Small intestine (tissue), 7 donors: Measurements from ENCODE around the gene ZBTB17. TPM values are rescaled to one million over a fixed set of nuclear protein-coding genes. Genes with fewer than 3 reads are reported as not detected.

Experiments used
- DNase-seq, 2 donors: peaks; one replicate each; pipeline versions ENCODE4 v3.0.0 to v3.0.0-alpha.2; 2013
- FAIRE-seq: peaks from 2 replicates; lab custom pipeline; 2012; peaks lifted over from hg19 to GRCh38; lab: Jason Lieb, UNC
- H3K27ac ChIP-seq, 3 donors: one replicate each; pipeline ENCODE4 v1.5.1; 2013; ENCODE audit warnings: low read length in 2 of 3, mild to moderate bottlenecking in 2 of 3, control low read depth in 1 of 3, inconsistent platforms in 1 of 3, low read depth in 1 of 3, moderate library complexity in 1 of 3
- H3K27me3 ChIP-seq, 3 donors: one replicate each; pipeline ENCODE4 v1.6.1; 2013; ENCODE audit warnings: low read length in 3 of 3, inconsistent platforms in 1 of 3; ENCODE audit not compliant: control insufficient read depth in 3 of 3, insufficient read depth in 3 of 3
- H3K36me3 ChIP-seq, 3 donors: one replicate each; pipeline ENCODE4 v1.6.1; 2013; ENCODE audit warnings: low read length in 3 of 3, inconsistent platforms in 1 of 3, low read depth in 1 of 3, mild to moderate bottlenecking in 1 of 3, moderate library complexity in 1 of 3; ENCODE audit not compliant: control insufficient read depth in 3 of 3, insufficient read depth in 2 of 3
- H3K4me1 ChIP-seq, 3 donors: one replicate each; pipeline ENCODE4 v1.6.1; 2013; ENCODE audit warnings: low read length in 2 of 3, inconsistent platforms in 1 of 3, low read depth in 1 of 3, mild to moderate bottlenecking in 1 of 3, moderate library complexity in 1 of 3; ENCODE audit not compliant: control insufficient read depth in 3 of 3, insufficient read depth in 2 of 3
- H3K4me3 ChIP-seq, 3 donors: one replicate each; pipeline ENCODE4 v1.5.1; 2013; ENCODE audit warnings: low read length in 3 of 3, control low read depth in 1 of 3, inconsistent platforms in 1 of 3, low read depth in 1 of 3, mild to moderate bottlenecking in 1 of 3, moderate library complexity in 1 of 3
- H3K9me3 ChIP-seq, 2 donors: one replicate each; pipeline ENCODE4 v1.6.1; 2013; ENCODE audit warnings: low read depth in 1 of 2, low read length in 1 of 2; ENCODE audit not compliant: control insufficient read depth in 2 of 2, insufficient read depth in 1 of 2
- WGBS, 3 donors: extraction: QIAGEN DNeasy Blood & Tissue Kit; methylation state at CpG; one replicate each; pipeline ENCODE4 v1.1.7; 2013; 5-methylcytosine and 5-hydroxymethylcytosine counted together
- polyA plus RNA-seq, 4 donors: library from polyadenylated mRNA; stranded (reverse) in 3 of 4; unstranded in 1 of 4; fragments of 200-250 nt in 3 of 4; fragments of 120-200 nt in 1 of 4; gene quantifications; one replicate each; pipeline versions ENCODE4 v1.2.1 to v1.2.3, GENCODE V29; 2013
- donor health status: healthy with polysubstance abuse.
- donor health status: control.
- donor health status: control.
- donor health status: Bipolar disorder and iron deficiency.
- donor health status: healthy.

The ZBTB17 gene
- polyA plus RNA-seq, 4 donors, result 18.7 to 89.2 (median 49.9) TPM

DNA sequence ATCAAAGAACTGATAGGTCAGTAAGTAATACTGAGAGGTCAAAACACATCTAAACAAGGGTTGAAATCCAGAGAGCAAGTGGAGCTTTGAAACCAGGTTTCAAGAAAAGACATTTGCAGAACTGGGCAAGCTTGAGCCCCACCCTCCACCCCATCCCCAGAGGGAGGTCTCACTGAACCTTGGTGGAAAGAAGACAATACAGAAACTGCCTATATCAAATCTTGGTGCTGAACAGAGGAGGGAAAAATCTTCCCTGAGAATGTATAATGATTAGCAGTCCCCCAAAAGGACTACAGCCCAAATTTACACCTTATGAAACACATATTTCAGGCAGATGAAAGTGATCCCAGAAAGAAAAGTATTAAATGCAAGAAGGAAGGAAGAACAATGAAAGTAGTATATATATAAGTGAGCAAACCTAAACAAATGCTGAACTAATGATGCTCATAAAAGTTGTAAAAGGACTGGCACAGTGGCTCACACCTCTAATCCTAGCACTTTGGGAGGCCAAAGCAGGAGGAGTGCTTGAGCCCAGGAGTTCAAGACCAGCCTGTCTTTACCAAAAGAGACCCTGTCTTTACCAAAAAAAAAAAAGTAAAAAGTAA lies 12.4 kb downstream of the ZBTB17 start:
- H3K36me3 ChIP-seq, result peaks cover 0 to 32% (median 2%) of the 10 kb centered on the region in 3 donors
- peaks cover 0 to 8% (median 0%) of the 10 kb centered on the region in 3 donors for H3K4me1 ChIP-seq
- no peaks in the 10 kb centered on the region for H3K27me3 ChIP-seq
- no peak overlapping the region for H3K27ac ChIP-seq
- H3K9me3 ChIP-seq, result no peaks in the 10 kb centered on the region
- FAIRE-seq, result no peak
- no peak overlapping the region for H3K4me3 ChIP-seq
- DNase-seq, result no peak

DNA sequence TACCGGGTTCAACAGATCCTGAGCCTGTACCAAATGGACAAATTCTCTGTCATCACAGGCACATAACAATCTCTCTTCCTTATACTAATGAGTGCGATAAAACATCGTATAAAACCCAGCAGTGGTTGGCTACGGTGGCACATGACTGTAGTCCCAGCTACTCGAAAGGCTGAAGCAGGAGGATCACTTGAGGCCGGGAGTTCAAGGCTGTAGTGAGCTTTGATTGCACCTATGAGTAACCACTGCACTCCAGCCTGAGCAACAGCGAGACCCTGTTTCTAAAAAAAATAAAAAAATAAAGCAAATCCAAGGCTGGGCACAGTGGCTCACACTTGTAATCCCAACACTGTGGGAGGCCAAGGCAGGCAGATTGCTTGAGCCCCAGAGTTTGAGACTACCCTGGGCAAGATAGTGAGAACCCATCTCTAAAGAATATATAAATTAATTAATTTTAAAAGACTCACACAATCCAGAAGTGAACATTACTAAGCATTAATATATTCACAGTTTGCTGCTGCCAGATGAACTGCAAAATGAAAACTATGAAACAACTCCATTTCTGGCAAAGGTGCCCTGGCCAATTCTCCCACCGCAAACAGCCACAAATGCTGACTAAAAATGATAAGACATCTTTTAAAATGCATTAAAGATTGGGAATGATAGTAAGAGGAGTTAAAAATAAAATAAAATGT lies 13.1 kb downstream of the ZBTB17 start:
- Histone ChIP-seq H3K4me1 (peaks cover 0 to 8% (median 0%) of the 10 kb centered on the region in 3 donors), H3K27ac (no peak overlapping the region), H3K27me3 (no peaks in the 10 kb centered on the region), H3K4me3 (no peak overlapping the region), H3K36me3 (peaks cover 0 to 29% (median 2%) of the 10 kb centered on the region in 3 donors), H3K9me3 (no peaks in the 10 kb centered on the region)
- DNase-seq (no peak), FAIRE-seq (no peak)
- 88 to 91% (median 90%) methylated on average over 8 of the region's 8 CpGs for WGBS, 3 donors

DNA sequence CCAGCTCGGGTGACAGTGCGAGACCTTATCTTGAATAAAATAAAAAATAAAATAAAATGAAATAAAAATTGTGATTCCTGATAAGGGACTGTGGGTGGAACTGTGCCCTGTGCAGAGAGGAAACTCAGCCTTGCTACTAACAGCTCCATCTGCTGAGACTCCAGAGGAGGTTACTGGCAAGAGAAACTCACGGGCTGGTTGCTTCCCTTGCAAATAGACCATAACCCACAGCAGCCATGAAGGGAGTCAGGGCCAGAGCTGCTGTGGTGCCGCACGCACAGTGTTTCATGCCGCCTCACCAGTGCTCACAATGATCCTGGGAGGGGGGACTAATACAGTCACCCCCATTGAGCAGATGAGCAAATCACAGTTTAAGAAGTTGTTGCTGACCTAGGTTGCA lies 13.7 kb downstream of the ZBTB17 start:
- Histone ChIP-seq H3K4me1 (peaks cover 0 to 8% (median 0%) of the 10 kb centered on the region in 3 donors), H3K36me3 (peaks cover 2 to 33% (median 3%) of the 10 kb centered on the region in 3 donors), H3K9me3 (no peaks in the 10 kb centered on the region), H3K4me3 (no peak overlapping the region), H3K27ac (no peak overlapping the region), H3K27me3 (no peaks in the 10 kb centered on the region)
- no peak for DNase-seq
- 89 to 92% (median 91%) methylated on average over 6 of the region's 6 CpGs for WGBS, 3 donors
- FAIRE-seq, result no peak

DNA sequence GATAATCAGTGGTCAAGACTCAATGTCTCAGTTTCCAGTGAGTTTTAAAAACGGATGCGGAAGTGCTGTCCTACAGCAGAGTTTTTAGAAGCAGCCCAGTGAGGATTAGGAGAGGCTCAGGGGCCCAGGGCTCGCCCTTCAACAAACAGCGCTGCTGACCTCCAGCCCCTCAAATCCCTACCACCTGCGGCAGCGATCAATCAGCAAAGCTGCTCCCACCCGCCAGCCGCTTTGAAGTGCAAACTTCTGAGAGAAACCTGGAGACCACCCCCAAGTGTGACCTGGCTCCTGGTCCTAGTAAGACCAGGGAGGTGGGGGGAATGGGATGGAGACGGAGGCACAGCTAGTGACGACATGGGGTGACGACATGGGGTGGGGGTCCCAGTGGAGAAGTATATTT lies 14.4 kb downstream of the ZBTB17 start:
- no peak for FAIRE-seq
- Histone ChIP-seq H3K27me3 (no peaks in the 10 kb centered on the region), H3K4me1 (peaks cover 0 to 6% (median 0%) of the 10 kb centered on the region in 3 donors), H3K27ac (no peak overlapping the region), H3K36me3 (peaks cover 2 to 31% (median 3%) of the 10 kb centered on the region in 3 donors), H3K9me3 (no peaks in the 10 kb centered on the region), H3K4me3 (no peak overlapping the region)
- 88 to 94% (median 94%) methylated on average over 11 of the region's 11 CpGs for WGBS, 3 donors
- no peak for DNase-seq

DNA sequence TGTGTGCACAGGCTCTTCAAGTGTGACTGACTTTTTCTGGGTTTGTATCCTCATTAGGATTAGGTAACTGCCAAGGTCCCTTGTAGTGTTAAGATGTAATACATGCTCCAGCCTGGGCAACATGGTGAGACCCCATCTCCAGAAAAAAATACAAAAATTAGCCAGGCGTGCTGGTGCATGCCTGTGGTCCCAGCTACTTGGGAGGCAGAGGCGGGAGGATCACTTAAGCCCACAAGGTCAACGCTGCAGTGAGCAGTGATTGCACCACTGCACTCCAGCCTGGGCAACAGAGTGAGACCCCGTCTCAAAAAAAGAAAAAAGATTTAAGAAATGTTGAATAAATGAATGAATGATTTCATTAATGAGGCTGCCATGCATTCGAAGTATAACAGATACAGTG lies 15.1 kb downstream of the ZBTB17 start:
- Histone ChIP-seq H3K27ac (no peak overlapping the region), H3K4me3 (no peak overlapping the region), H3K9me3 (no peaks in the 10 kb centered on the region), H3K36me3 (peaks cover 2 to 29% (median 3%) of the 10 kb centered on the region in 3 donors), H3K4me1 (no peaks in the 10 kb centered on the region), H3K27me3 (no peaks in the 10 kb centered on the region)
- WGBS, 3 donors, result 95 to 98% (median 97%) methylated on average over 5 of the region's 5 CpGs
- FAIRE-seq (no peak), DNase-seq (no peak)

DNA sequence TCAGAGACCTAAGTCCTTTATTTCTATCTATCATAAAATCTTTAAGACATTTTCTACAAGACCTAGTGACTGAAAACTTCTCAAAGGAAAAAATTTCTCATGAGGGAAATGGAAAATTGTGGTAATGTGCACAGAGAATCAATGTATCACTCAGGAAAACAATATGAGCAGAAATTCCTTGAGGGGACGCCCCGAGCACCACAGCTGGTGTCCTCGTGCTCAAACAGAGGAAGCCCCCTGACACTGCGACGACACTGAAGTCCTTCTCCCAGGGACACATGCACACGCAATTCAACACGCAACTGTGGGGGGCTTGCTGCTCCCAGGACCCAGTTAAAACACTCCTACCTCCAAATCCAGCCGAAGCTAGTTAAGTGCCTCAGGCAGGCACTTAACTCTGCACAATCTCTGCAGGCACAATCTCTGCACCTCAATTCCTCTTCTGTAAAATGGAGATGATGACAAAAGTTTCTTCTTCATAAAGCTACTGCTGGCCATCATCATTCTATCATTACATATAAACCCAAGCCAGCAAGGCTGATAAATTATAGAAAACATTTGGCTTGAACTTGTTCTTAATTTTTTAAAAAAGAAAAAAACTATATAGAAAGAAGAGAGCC lies 16.0 kb downstream of the ZBTB17 start:
- H3K27ac ChIP-seq, result no peak overlapping the region
- peaks cover 2 to 32% (median 3%) of the 10 kb centered on the region in 3 donors for H3K36me3 ChIP-seq
- no peaks in the 10 kb centered on the region for H3K4me1 ChIP-seq
- H3K9me3 ChIP-seq, result no peaks in the 10 kb centered on the region
- WGBS, 3 donors, result 80 to 95% (median 90%) methylated on average over 8 of the region's 8 CpGs
- DNase-seq (no peak), FAIRE-seq (no peak)
- no peak overlapping the region for H3K4me3 ChIP-seq
- no peaks in the 10 kb centered on the region for H3K27me3 ChIP-seq

DNA sequence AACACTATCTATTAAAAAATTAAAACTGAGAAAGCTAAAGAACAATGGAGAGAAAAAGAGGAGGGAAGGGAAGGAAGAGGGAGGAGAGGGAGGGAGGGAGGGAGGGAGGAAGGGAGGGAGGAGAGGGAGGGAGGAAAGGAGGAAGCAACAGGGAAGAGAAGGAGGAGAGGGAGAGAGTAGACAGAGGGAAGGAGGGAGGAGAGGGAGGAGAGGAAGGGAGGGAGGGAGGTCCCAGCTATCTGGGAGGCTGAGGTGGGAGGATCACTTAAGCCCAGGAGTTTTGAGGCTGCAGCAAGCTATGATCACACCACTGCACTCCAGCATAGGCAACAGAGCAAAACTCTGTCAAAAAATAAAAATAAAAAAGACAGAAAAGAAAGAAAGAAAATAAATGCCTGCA lies 16.5 kb downstream of the ZBTB17 start:
- FAIRE-seq (no peak), DNase-seq (no peak)
- H3K4me3 ChIP-seq, result no peak overlapping the region
- no peaks in the 10 kb centered on the region for H3K27me3 ChIP-seq
- H3K36me3 ChIP-seq, result peaks cover 2 to 32% (median 3%) of the 10 kb centered on the region in 3 donors
- no peak overlapping the region for H3K27ac ChIP-seq
- H3K9me3 ChIP-seq, result no peaks in the 10 kb centered on the region
- no peaks in the 10 kb centered on the region for H3K4me1 ChIP-seq

DNA sequence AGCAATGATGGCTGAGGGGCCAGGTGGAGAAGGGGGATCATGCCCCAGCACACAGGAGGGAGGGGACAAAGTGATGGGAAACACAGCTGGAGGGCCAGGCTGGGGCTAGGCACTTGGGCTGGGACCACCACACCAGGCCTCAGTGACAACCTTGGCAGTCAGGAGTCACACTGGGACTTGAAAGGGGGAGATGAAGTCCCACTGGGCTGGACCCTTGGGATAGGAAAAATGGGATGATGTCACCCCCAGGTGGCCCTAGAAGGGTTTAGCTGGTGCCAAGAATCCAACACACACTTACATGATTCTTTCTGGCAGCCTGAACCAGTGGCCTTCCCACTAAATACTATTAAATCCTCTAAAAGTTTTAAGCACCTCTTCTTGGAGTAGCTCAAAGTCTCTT lies 17.1 kb downstream of the ZBTB17 start:
- Histone ChIP-seq H3K9me3 (no peaks in the 10 kb centered on the region), H3K4me3 (no peak overlapping the region), H3K36me3 (peaks cover 2 to 35% (median 3%) of the 10 kb centered on the region in 3 donors), H3K4me1 (no peaks in the 10 kb centered on the region), H3K27ac (no peak overlapping the region), H3K27me3 (no peaks in the 10 kb centered on the region)
- no peak for DNase-seq
- FAIRE-seq, result no peak
